GM21515 (cell line): ENCODE measurements around the gene DIPK1B.
"Not testable (repeated sequence)": the region's sequence is repeated elsewhere in the genome, so short reads cannot be mapped to it uniquely, and the experiment has no call there.

Experiments
- ATAC-seq: cut with Tn5 transposase; IDR thresholded peaks from one replicate; pipeline ENCODE4 v1.9.1; 2021; ENCODE audit not compliant: unreplicated experiment

Gene DIPK1B

GRCh38 chr9:136762915-136763648 is 50.7 kb downstream of the DIPK1B start:
- ATAC-seq: no peak

GRCh38 chr9:136763649-136764035 is 51.3 kb downstream of the DIPK1B start:
- ATAC-seq: no peak

GRCh38 chr9:136764301-136764891 is 52.0 kb downstream of the DIPK1B start, which contains the start of gene LCN15:
LCN15 (minus strand) TSS chr9:136764518; CDS start chr9:136764488, 30 bp downstream.
- no peak for ATAC-seq

- ATAC-seq: no peak
Observed at GRCh38 chr9:136765041-136765440, 52.7 kb downstream of the DIPK1B start.

GRCh38 chr9:136765745-136766409 is 53.5 kb downstream of the DIPK1B start:
- peak; percentile 52 for ATAC-seq

DNA sequence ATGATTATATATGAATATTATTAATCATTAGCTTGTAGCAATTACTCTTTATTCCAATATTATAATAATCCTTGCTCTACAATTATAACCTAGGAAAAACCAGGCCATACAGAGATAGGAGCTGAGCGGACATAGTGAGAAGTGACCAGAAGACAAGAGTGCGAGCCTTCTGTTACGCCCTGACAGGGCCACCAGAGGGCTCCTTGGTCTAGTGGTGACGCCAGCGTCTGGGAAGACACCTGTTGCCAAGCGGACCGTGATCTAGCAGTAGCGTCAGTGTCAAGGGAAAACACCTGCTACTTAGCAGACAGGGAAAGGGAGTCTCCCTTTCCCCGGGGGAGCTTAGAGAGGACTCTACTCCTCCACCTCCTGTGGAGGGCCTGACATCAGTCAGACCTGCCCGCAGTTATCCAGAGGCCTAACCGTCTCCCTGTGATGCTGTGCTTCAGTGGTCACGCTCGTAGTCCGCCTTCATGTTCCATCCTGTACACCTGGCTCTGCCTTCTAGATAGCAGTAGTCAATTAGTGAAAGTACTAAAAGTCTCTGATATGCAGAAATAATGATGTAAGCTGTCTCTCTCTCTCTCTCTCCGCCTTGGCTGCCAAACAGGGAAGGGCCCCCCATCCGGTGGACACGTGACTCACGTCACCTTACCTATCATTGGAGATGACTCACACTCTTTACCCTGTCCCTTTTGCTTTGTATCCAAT is 54.2 kb downstream of the DIPK1B start:
- ATAC-seq: not testable (repeated sequence)

DNA sequence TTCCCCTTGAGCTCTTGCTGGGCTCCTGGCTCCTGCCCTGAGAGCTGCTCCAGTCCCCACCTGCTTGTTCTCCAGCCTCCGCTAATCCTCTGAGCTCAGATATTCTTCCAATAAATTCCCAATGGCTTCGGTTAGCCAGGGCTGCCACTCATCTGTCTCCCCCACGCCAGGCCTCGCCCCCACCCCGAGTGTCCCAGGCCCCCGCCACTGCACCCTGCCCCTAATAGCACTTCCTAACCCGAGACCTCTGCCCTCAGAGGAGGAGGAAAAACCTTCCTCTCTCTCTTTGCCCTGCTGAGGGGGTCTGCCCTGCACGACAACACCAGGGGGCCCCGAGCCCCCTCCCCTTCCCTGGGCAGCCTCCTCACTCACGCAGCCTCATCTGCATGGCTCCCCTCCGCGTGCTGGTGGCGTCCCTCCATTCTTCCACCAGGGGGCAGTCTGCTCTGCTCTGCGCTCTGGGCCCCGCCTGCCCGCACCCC is 57.4 kb downstream of the DIPK1B start:
- ATAC-seq: no peak

DNA sequence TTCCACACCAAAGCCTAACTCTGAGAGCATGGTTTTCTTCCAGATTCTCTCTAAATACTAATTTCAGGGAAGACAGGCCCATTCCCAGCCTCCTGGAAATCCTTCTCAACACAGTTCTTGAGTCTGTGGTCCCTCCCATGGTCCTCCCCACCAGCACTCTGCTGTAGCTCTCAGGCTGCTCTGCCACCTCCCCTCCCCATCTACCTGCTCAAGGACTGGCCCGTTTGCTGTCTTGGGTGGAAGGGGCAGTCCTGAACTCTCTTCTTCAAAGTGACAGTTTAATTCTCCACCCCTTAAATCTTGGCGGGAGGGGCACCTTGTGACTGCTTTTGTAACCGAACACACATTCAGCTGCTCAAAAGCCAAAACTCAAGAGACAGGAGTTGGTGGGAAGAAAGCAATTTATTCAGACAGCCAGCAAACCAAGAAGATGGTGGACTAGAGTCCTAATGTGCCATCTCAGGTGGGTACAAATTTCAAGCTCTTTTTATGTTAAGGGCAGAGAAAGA is 59.6 kb downstream of the DIPK1B start:
- no peak for ATAC-seq

- no peak for ATAC-seq
Observed at GRCh38 chr9:136773386-136774044, 61.1 kb downstream of the DIPK1B start.
